ENCODE results near the gene MAGEB6B. TPM values are rescaled to one million over a fixed set of nuclear protein-coding genes. Genes with fewer than 3 reads are reported as not detected.

MAGEB6B gene, protein sequence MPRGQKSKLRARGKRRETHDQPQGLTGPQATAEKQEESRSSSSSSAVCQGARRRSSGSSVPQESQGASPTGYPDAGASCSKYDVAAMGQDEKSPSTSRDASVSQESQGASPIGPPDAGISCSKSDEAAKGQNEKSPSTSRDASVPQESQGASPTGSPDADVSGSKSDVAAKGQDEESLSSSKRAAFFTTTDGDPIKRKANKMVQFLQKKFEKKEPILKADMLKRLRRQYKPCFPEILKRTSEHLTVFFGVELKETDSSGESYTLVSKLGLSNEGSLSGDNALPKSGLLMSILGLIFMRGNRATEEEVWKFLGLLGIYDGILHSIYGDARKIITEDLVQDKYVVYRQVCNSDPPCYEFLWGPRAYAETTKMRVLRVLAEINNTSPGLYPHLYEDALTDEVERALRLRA
- not detected in 2 replicates for total RNA-seq

GRCh38 chrX:26160301-26160700 is at the start of gene MAGEB6B:
MAGEB6B (plus strand) TSS chrX:26160601; CDS start chrX:26160601, 0 bp downstream.

GRCh38 chrX:26138274-26138673 is 22.1 kb upstream of the MAGEB6B start, which contains the start of gene MAGEB18:
MAGEB18 (plus strand) TSS chrX:26138343; CDS start chrX:26138986, 643 bp downstream.

DNA sequence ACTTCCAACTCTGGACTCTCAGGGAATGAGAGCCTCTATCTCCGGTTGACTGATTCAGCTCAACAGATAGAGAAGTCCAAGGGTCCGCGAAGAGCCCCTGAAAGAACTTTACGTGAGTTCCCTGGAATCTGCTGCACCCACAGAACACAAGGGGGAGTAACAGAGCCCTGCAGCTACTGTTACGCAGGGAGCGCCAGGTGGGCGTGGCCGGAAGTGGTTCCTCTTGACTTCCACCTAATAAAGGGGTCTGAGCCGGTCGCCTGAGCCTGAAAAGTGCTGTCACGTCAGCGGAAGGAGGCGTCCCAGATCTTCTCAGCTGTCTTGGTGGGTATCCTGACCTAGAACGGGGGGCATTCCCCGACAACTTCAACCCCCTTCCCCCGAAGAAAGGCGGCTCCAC is 31.8 kb downstream of the MAGEB6B start, which contains the start of gene MAGEB6:
MAGEB6 (plus strand) TSS at position 237 of the 400 bp plus-strand sequence. CDS start 1,407 bp downstream, outside the sequence.

Other genes with a start within 250 kb of the MAGEB6B start
- not detected in 2 replicates for gene MAGEB18, start 22.3 kb upstream of the MAGEB6B start, total RNA-seq
- gene MAGEB6, start 31.8 kb downstream of the MAGEB6B start, total RNA-seq: not detected in 2 replicates
- gene MAGEB5, start 55.6 kb downstream of the MAGEB6B start, total RNA-seq: not detected in 2 replicates

Measured in epithelial cell of umbilical artery (primary cell).